Measurements from ENCODE around the gene HDGFL2.

Gene HDGFL2

GRCh38 chr19:4482721-4483364 lies 10.7 kb downstream of the HDGFL2 start:
- Histone ChIP-seq H3K4me1 (no peaks in the 10 kb centered on the region), H3K36me3 (peaks cover 88% of the 10 kb centered on the region), H3K4me3 (no peak overlapping the region), H3K9ac (no peak overlapping the region), H3K27ac (no peak overlapping the region), H3K4me2 (no peak overlapping the region), H3K27me3 (no peaks in the 10 kb centered on the region), H4K20me1 (peaks cover 35% of the 10 kb centered on the region), H3K9me3 (no peaks in the 10 kb centered on the region)
- TF ChIP-seq Cebpa-rat (IDR thresholded peaks at IDR 0.05): no peak

GRCh38 chr19:4483385-4483784 lies 11.3 kb downstream of the HDGFL2 start:
- Histone ChIP-seq H3K36me3 (peaks cover 88% of the 10 kb centered on the region), H3K9me3 (no peaks in the 10 kb centered on the region), H4K20me1 (peaks cover 35% of the 10 kb centered on the region), H3K27me3 (no peaks in the 10 kb centered on the region), H3K4me1 (no peaks in the 10 kb centered on the region), H3K4me2 (no peak overlapping the region), H3K4me3 (no peak overlapping the region), H3K27ac (no peak overlapping the region), H3K9ac (no peak overlapping the region)
- no peak for TF ChIP-seq Cebpa-rat (IDR thresholded peaks at IDR 0.05)

GRCh38 chr19:4487572-4487971 lies 15.5 kb downstream of the HDGFL2 start:
- Histone ChIP-seq H3K4me3 (no peak overlapping the region), H3K27me3 (no peaks in the 10 kb centered on the region), H3K36me3 (peaks cover 87% of the 10 kb centered on the region), H3K9ac (no peak overlapping the region), H3K9me3 (no peaks in the 10 kb centered on the region), H4K20me1 (peaks cover 17% of the 10 kb centered on the region), H3K4me2 (no peak overlapping the region), H3K4me1 (no peaks in the 10 kb centered on the region), H3K27ac (no peak overlapping the region)
- TF ChIP-seq Cebpa-rat (IDR thresholded peaks at IDR 0.05): no peak

- H3K4me1 ChIP-seq: no peaks in the 10 kb centered on the region
- H3K27me3 ChIP-seq: no peaks in the 10 kb centered on the region
- peaks cover 87% of the 10 kb centered on the region for H3K36me3 ChIP-seq
- no peaks in the 10 kb centered on the region for H3K9me3 ChIP-seq
- no peak overlapping the region for H3K4me3 ChIP-seq
- no peak overlapping the region for H3K27ac ChIP-seq
- H3K9ac ChIP-seq: no peak overlapping the region
- H3K4me2 ChIP-seq: no peak overlapping the region
- TF ChIP-seq Cebpa-rat (IDR thresholded peaks at IDR 0.05): no peak
- peaks cover 9% of the 10 kb centered on the region; the same call in 1 of the 2 replicates for H4K20me1 ChIP-seq
Measured at GRCh38 chr19:4488496-4488895, 16.4 kb downstream of the HDGFL2 start.

GRCh38 chr19:4491446-4491845 lies 19.3 kb downstream of the HDGFL2 start:
- no peak overlapping the region for H3K4me2 ChIP-seq
- no peaks in the 10 kb centered on the region for H3K9me3 ChIP-seq
- no peaks in the 10 kb centered on the region for H3K27me3 ChIP-seq
- H3K27ac ChIP-seq: no peak overlapping the region
- H3K4me1 ChIP-seq: no peaks in the 10 kb centered on the region
- peaks cover 23% of the 10 kb centered on the region; the same call in 1 of the 2 replicates for H4K20me1 ChIP-seq
- no peak for TF ChIP-seq Cebpa-rat (IDR thresholded peaks at IDR 0.05)
- no peak overlapping the region for H3K9ac ChIP-seq
- no peak overlapping the region for H3K4me3 ChIP-seq
- H3K36me3 ChIP-seq: peaks cover 97% of the 10 kb centered on the region

- Histone ChIP-seq H3K4me1 (no peaks in the 10 kb centered on the region), H3K4me2 (no peak overlapping the region), H3K27me3 (no peaks in the 10 kb centered on the region), H3K9ac (no peak overlapping the region), H3K4me3 (no peak overlapping the region), H3K9me3 (no peaks in the 10 kb centered on the region), H4K20me1 (peaks cover 18% of the 10 kb centered on the region; the same call in 1 of the 2 replicates), H3K36me3 (peaks cover 97% of the 10 kb centered on the region), H3K27ac (no peak overlapping the region)
- no peak for TF ChIP-seq Cebpa-rat (IDR thresholded peaks at IDR 0.05)
Measured at GRCh38 chr19:4492337-4493103, 20.4 kb downstream of the HDGFL2 start.

- H3K4me3 ChIP-seq: no peak overlapping the region
- H3K9me3 ChIP-seq: no peaks in the 10 kb centered on the region
- no peaks in the 10 kb centered on the region for H3K4me1 ChIP-seq
- H3K4me2 ChIP-seq: no peak overlapping the region
- no peak overlapping the region for H3K9ac ChIP-seq
- H3K27ac ChIP-seq: no peak overlapping the region
- TF ChIP-seq Cebpa-rat (IDR thresholded peaks at IDR 0.05): no peak
- H3K36me3 ChIP-seq: peaks cover 97% of the 10 kb centered on the region
- peaks cover 16% of the 10 kb centered on the region; the same call in 1 of the 2 replicates for H4K20me1 ChIP-seq
- no peaks in the 10 kb centered on the region for H3K27me3 ChIP-seq
Measured at GRCh38 chr19:4493104-4493928, 21.2 kb downstream of the HDGFL2 start.

GRCh38 chr19:4493929-4494690 lies 22.0 kb downstream of the HDGFL2 start:
- no peak overlapping the region for H3K9ac ChIP-seq
- H3K36me3 ChIP-seq: peaks cover 97% of the 10 kb centered on the region
- H4K20me1 ChIP-seq: peaks cover 16% of the 10 kb centered on the region; the same call in 1 of the 2 replicates
- no peak overlapping the region for H3K27ac ChIP-seq
- no peak overlapping the region for H3K4me2 ChIP-seq
- H3K27me3 ChIP-seq: no peaks in the 10 kb centered on the region
- H3K4me1 ChIP-seq: no peaks in the 10 kb centered on the region
- H3K9me3 ChIP-seq: no peaks in the 10 kb centered on the region
- H3K4me3 ChIP-seq: no peak overlapping the region
- TF ChIP-seq Cebpa-rat (IDR thresholded peaks at IDR 0.05): no peak

GRCh38 chr19:4494691-4495064 lies 22.6 kb downstream of the HDGFL2 start:
- Histone ChIP-seq H4K20me1 (peaks cover 16% of the 10 kb centered on the region; the same call in 1 of the 2 replicates), H3K36me3 (peaks cover 92% of the 10 kb centered on the region), H3K4me3 (no peak overlapping the region), H3K4me1 (no peaks in the 10 kb centered on the region), H3K9ac (no peak overlapping the region), H3K27ac (no peak overlapping the region), H3K4me2 (no peak overlapping the region), H3K9me3 (no peaks in the 10 kb centered on the region), H3K27me3 (no peaks in the 10 kb centered on the region)
- TF ChIP-seq Cebpa-rat (IDR thresholded peaks at IDR 0.05): no peak
